ENCODE measurements around the gene DHRS9.

- TF ChIP-seq CTCF (IDR thresholded peaks at IDR 0.05) (no peak), SIN3A (IDR thresholded peaks at IDR 0.05; ENCODE audit: borderline replicate concordance, insufficient read depth, low read depth, low read length) (no peak), REST (IDR thresholded peaks at IDR 0.05; ENCODE audit: insufficient read depth in 1 of 2, low read depth in 2 of 2, low read length in 1 of 2) (no peak)
Measured at GRCh38 chr2:169143998-169144397, 74.6 kb downstream of the DHRS9 start.
